ENCODE data around the gene ILF2. TPM values are rescaled to one million over a fixed set of nuclear protein-coding genes. Genes with fewer than 3 reads are reported as not detected.

ILF2 gene
- polyA plus RNA-seq, 1 donor = 152 TPM

- H3K27me3 ChIP-seq (ENCODE audit: control insufficient read depth, insufficient read depth, low read length) = no peaks in the 10 kb centered on the region
- DNase-seq = no peak
- no peaks in the 10 kb centered on the region for H3K9me3 ChIP-seq (ENCODE audit: control insufficient read depth, low read depth, low read length)
- H3K4me1 ChIP-seq (ENCODE audit: control insufficient read depth, insufficient read depth, low read length) = no peaks in the 10 kb centered on the region
- no peak overlapping the region for H3K4me3 ChIP-seq (ENCODE audit: low read length)
- H3K27ac ChIP-seq (ENCODE audit: low read length) = no peak overlapping the region
- H3K36me3 ChIP-seq (ENCODE audit: control insufficient read depth, insufficient read depth, low read length) = peaks cover 61% of the 10 kb centered on the region
- 100% methylated on average over 1 of the region's 4 CpGs for WGBS (ENCODE audit: insufficient coverage, low lambda C conversion rate)
Measured at GRCh38 chr1:153667439-153667838, 3.4 kb downstream of the ILF2 start.

GRCh38 chr1:153663211-153663610, 7.6 kb downstream of the ILF2 start:
- no peak for DNase-seq
- H3K4me3 ChIP-seq (ENCODE audit: low read length) = no peak overlapping the region
- H3K4me1 ChIP-seq (ENCODE audit: control insufficient read depth, insufficient read depth, low read length) = peaks cover 2% of the 10 kb centered on the region
- no peak overlapping the region for H3K27ac ChIP-seq (ENCODE audit: low read length)
- peaks cover 75% of the 10 kb centered on the region for H3K36me3 ChIP-seq (ENCODE audit: control insufficient read depth, insufficient read depth, low read length)
- H3K9me3 ChIP-seq (ENCODE audit: control insufficient read depth, low read depth, low read length) = no peaks in the 10 kb centered on the region
- no CpG with 5 or more reads among the region's 5 CpGs for WGBS (ENCODE audit: insufficient coverage, low lambda C conversion rate)
- H3K27me3 ChIP-seq (ENCODE audit: control insufficient read depth, insufficient read depth, low read length) = no peaks in the 10 kb centered on the region

GRCh38 chr1:153662269-153662668, 8.5 kb downstream of the ILF2 start:
- no peak overlapping the region for H3K4me3 ChIP-seq (ENCODE audit: low read length)
- peaks cover 66% of the 10 kb centered on the region for H3K36me3 ChIP-seq (ENCODE audit: control insufficient read depth, insufficient read depth, low read length)
- no peaks in the 10 kb centered on the region for H3K27me3 ChIP-seq (ENCODE audit: control insufficient read depth, insufficient read depth, low read length)
- DNase-seq = no peak
- H3K9me3 ChIP-seq (ENCODE audit: control insufficient read depth, low read depth, low read length) = no peaks in the 10 kb centered on the region
- H3K4me1 ChIP-seq (ENCODE audit: control insufficient read depth, insufficient read depth, low read length) = peaks cover 3% of the 10 kb centered on the region
- no peak overlapping the region for H3K27ac ChIP-seq (ENCODE audit: low read length)
- no CpG with 5 or more reads among the region's 2 CpGs for whole genome bisulfite sequencing (ENCODE audit: insufficient coverage, low lambda C conversion rate)

- WGBS (ENCODE audit: insufficient coverage, low lambda C conversion rate) = no CpG with 5 or more reads among the region's 9 CpGs
- Histone ChIP-seq H3K36me3 (ENCODE audit: control insufficient read depth, insufficient read depth, low read length) (peaks cover 56% of the 10 kb centered on the region), H3K27ac (ENCODE audit: low read length) (no peak overlapping the region), H3K4me3 (ENCODE audit: low read length) (no peak overlapping the region), H3K27me3 (ENCODE audit: control insufficient read depth, insufficient read depth, low read length) (no peaks in the 10 kb centered on the region), H3K9me3 (ENCODE audit: control insufficient read depth, low read depth, low read length) (no peaks in the 10 kb centered on the region), H3K4me1 (ENCODE audit: control insufficient read depth, insufficient read depth, low read length) (peaks cover 3% of the 10 kb centered on the region)
- no peak for DNase-seq
Measured at GRCh38 chr1:153661111-153661708, 9.6 kb downstream of the ILF2 start.

- no peaks in the 10 kb centered on the region for H3K9me3 ChIP-seq (ENCODE audit: control insufficient read depth, low read depth, low read length)
- peak in 1 of 2 donors; percentile 31 for DNase-seq
- peak overlapping the region; percentile 89 for H3K27ac ChIP-seq (ENCODE audit: low read length)
- no peaks in the 10 kb centered on the region for H3K27me3 ChIP-seq (ENCODE audit: control insufficient read depth, insufficient read depth, low read length)
- no CpG with 5 or more reads among the region's 9 CpGs for WGBS (ENCODE audit: insufficient coverage, low lambda C conversion rate)
- H3K4me1 ChIP-seq (ENCODE audit: control insufficient read depth, insufficient read depth, low read length) = peaks cover 3% of the 10 kb centered on the region
- peaks cover 40% of the 10 kb centered on the region for H3K36me3 ChIP-seq (ENCODE audit: control insufficient read depth, insufficient read depth, low read length)
- peak overlapping the region; percentile 81 for H3K4me3 ChIP-seq (ENCODE audit: low read length)
Measured at GRCh38 chr1:153659656-153660055, 11.1 kb downstream of the ILF2 start.

- Histone ChIP-seq H3K4me1 (ENCODE audit: control insufficient read depth, insufficient read depth, low read length) (peaks cover 4% of the 10 kb centered on the region), H3K9me3 (ENCODE audit: control insufficient read depth, low read depth, low read length) (no peaks in the 10 kb centered on the region), H3K27ac (ENCODE audit: low read length) (peak overlapping the region; percentile 89), H3K4me3 (ENCODE audit: low read length) (peak overlapping the region; percentile 81), H3K36me3 (ENCODE audit: control insufficient read depth, insufficient read depth, low read length) (peaks cover 35% of the 10 kb centered on the region), H3K27me3 (ENCODE audit: control insufficient read depth, insufficient read depth, low read length) (no peaks in the 10 kb centered on the region)
- no peak for DNase-seq
- no CpG with 5 or more reads among the region's 8 CpGs for WGBS (ENCODE audit: insufficient coverage, low lambda C conversion rate)
Measured at GRCh38 chr1:153659175-153659534, 11.6 kb downstream of the ILF2 start.

- Histone ChIP-seq H3K27me3 (ENCODE audit: control insufficient read depth, insufficient read depth, low read length) (no peaks in the 10 kb centered on the region), H3K27ac (ENCODE audit: low read length) (peak within 1 kb of the TSS; percentile 89), H3K4me3 (ENCODE audit: low read length) (peak within 1 kb of the TSS; percentile 81), H3K9me3 (ENCODE audit: control insufficient read depth, low read depth, low read length) (no peaks in the 10 kb centered on the region), H3K36me3 (ENCODE audit: control insufficient read depth, insufficient read depth, low read length) (peaks cover 31% of the 10 kb centered on the region), H3K4me1 (ENCODE audit: control insufficient read depth, insufficient read depth, low read length) (peaks cover 6% of the 10 kb centered on the region)
- no CpG with 5 or more reads among the region's 53 CpGs for WGBS (ENCODE audit: insufficient coverage, low lambda C conversion rate)
- DNase-seq = peak; percentile 88 to 95
Measured at GRCh38 chr1:153658400-153659174, 12.2 kb downstream of the ILF2 start, which contains the start of gene SNAPIN. SNAPIN (plus strand) TSS chr1:153658703; CDS start chr1:153658744, 41 bp downstream.

- no peaks in the 10 kb centered on the region for H3K36me3 ChIP-seq (ENCODE audit: control insufficient read depth, insufficient read depth, low read length)
- no peaks in the 10 kb centered on the region for H3K27me3 ChIP-seq (ENCODE audit: control insufficient read depth, insufficient read depth, low read length)
- no peaks in the 10 kb centered on the region for H3K9me3 ChIP-seq (ENCODE audit: control insufficient read depth, low read depth, low read length)
- no peak overlapping the region for H3K27ac ChIP-seq (ENCODE audit: low read length)
- WGBS (ENCODE audit: insufficient coverage, low lambda C conversion rate) = 17% methylated on average over 1 of the region's 3 CpGs
- H3K4me3 ChIP-seq (ENCODE audit: low read length) = no peak overlapping the region
- DNase-seq = no peak
- peaks cover 13% of the 10 kb centered on the region for H3K4me1 ChIP-seq (ENCODE audit: control insufficient read depth, insufficient read depth, low read length)
Measured at GRCh38 chr1:153655333-153655732, 15.5 kb downstream of the ILF2 start.

- no peak overlapping the region for H3K27ac ChIP-seq (ENCODE audit: low read length)
- no peaks in the 10 kb centered on the region for H3K9me3 ChIP-seq (ENCODE audit: control insufficient read depth, low read depth, low read length)
- no peaks in the 10 kb centered on the region for H3K27me3 ChIP-seq (ENCODE audit: control insufficient read depth, insufficient read depth, low read length)
- WGBS (ENCODE audit: insufficient coverage, low lambda C conversion rate) = no CpG with 5 or more reads among the region's 3 CpGs
- peak; percentile 35 to 62 for DNase-seq
- peaks cover 16% of the 10 kb centered on the region for H3K4me1 ChIP-seq (ENCODE audit: control insufficient read depth, insufficient read depth, low read length)
- H3K36me3 ChIP-seq (ENCODE audit: control insufficient read depth, insufficient read depth, low read length) = no peaks in the 10 kb centered on the region
- H3K4me3 ChIP-seq (ENCODE audit: low read length) = no peak overlapping the region
Measured at GRCh38 chr1:153652805-153653500, 17.8 kb downstream of the ILF2 start.

GRCh38 chr1:153651771-153652170, 19.0 kb downstream of the ILF2 start:
- no peak for DNase-seq
- WGBS (ENCODE audit: insufficient coverage, low lambda C conversion rate) = no CpG with 5 or more reads among the region's 1 CpG
- no peaks in the 10 kb centered on the region for H3K27me3 ChIP-seq (ENCODE audit: control insufficient read depth, insufficient read depth, low read length)

More at GRCh38 chr1:153651771-153652170, 19.0 kb downstream of the ILF2 start:
- Histone ChIP-seq H3K9me3 (ENCODE audit: control insufficient read depth, low read depth, low read length) (no peaks in the 10 kb centered on the region), H3K4me3 (ENCODE audit: low read length) (no peak overlapping the region), H3K36me3 (ENCODE audit: control insufficient read depth, insufficient read depth, low read length) (peaks cover 6% of the 10 kb centered on the region), H3K4me1 (ENCODE audit: control insufficient read depth, insufficient read depth, low read length) (peaks cover 16% of the 10 kb centered on the region), H3K27ac (ENCODE audit: low read length) (no peak overlapping the region)
